ENCODE results near the gene TAF6.
A peak's percentile ranks its signal among the peaks of the same experiment; 100 is the strongest.
"Not testable (repeated sequence)": the region's sequence is repeated elsewhere in the genome, so short reads cannot be mapped to it uniquely, and the experiment has no call there.

The TAF6 gene

GRCh38 chr7:100152404-100152803 lies 33.2 kb upstream of the TAF6 start:
- DNase-seq = no peak

GRCh38 chr7:100148559-100149328 lies 29.6 kb upstream of the TAF6 start, which contains the start of gene LAMTOR4:
LAMTOR4 (plus strand) TSS chr7:100148918; CDS start chr7:100148973, 55 bp downstream.
- peak; percentile 100 for DNase-seq

GRCh38 chr7:100148225-100148558 lies 29.0 kb upstream of the TAF6 start:
- no peak for DNase-seq

GRCh38 chr7:100147278-100147677 lies 28.1 kb upstream of the TAF6 start:
- DNase-seq = no peak

- not testable (repeated sequence) for DNase-seq
Observed at GRCh38 chr7:100146350-100146749, 27.2 kb upstream of the TAF6 start.

- DNase-seq = no peak
Observed at GRCh38 chr7:100142461-100142860, 23.3 kb upstream of the TAF6 start.

- no peak for DNase-seq
Observed at GRCh38 chr7:100141555-100141949, 22.4 kb upstream of the TAF6 start.

- DNase-seq = no peak
Observed at GRCh38 chr7:100137851-100138760, 18.9 kb upstream of the TAF6 start.

- peak; percentile 57 for DNase-seq
Observed at GRCh38 chr7:100132697-100133151, 13.6 kb upstream of the TAF6 start.

GRCh38 chr7:100132126-100132525 lies 13.0 kb upstream of the TAF6 start:
- DNase-seq = no peak

GRCh38 chr7:100130608-100131453 lies 11.7 kb upstream of the TAF6 start:
- DNase-seq = peak; percentile 77

GRCh38 chr7:100130220-100130607 lies 11.1 kb upstream of the TAF6 start:
- DNase-seq = not testable (repeated sequence)

- DNase-seq = no peak
Observed at GRCh38 chr7:100128637-100128963, 9.4 kb upstream of the TAF6 start.

- DNase-seq = no peak
Observed at GRCh38 chr7:100127866-100128636, 8.9 kb upstream of the TAF6 start.

GRCh38 chr7:100126931-100127865 lies 8.0 kb upstream of the TAF6 start, which contains the start of gene MBLAC1:
MBLAC1 (plus strand) TSS chr7:100126967; CDS start chr7:100127396, 429 bp downstream.
- DNase-seq = peak; percentile 93

GRCh38 chr7:100126239-100126930 lies 7.2 kb upstream of the TAF6 start:
- peak; percentile 27 for DNase-seq

GRCh38 chr7:100124301-100125230 lies 5.4 kb upstream of the TAF6 start:
- DNase-seq = no peak

- peak; percentile 21 for DNase-seq
Observed at GRCh38 chr7:100122568-100122967, 3.4 kb upstream of the TAF6 start.

GRCh38 chr7:100122067-100122466 lies 2.9 kb upstream of the TAF6 start:
- DNase-seq = peak; percentile 92

Data from NCI-H1092 (cell line).